GM23338 (cell line): ENCODE data around the gene COQ10B. TPM values are rescaled to one million over a fixed set of nuclear protein-coding genes. Genes with fewer than 3 reads are reported as not detected.
A peak's percentile ranks its signal among the peaks of the same experiment; 100 is the strongest.

Experiments used
- ATAC-seq: fragments of 200-7000 bp; cut with Tn5 transposase; 3 replicates; pipeline ENCODE4 v1.9.1; 2020
- DNase-seq: peaks from one replicate; pipeline ENCODE4 v3.0.0-alpha.2; 2015; ENCODE audit warnings: low spot score
- H2AFZ ChIP-seq: fragments of 200-600 bp; sonication (generic); 2 replicates; pipeline ENCODE4 v1.8.0; 2016; ENCODE audit warnings: antibody characterized with exemption, mild to moderate bottlenecking, moderate library complexity
- H3F3A ChIP-seq: fragments of 200-600 bp; sonication (generic); replicated peaks from 2 replicates; pipeline ENCODE4 v1.8.0; 2017; ENCODE audit warnings: antibody characterized with exemption, mixed run types, low read depth
- H3K27ac ChIP-seq: fragments of 200-600 bp; sonication (generic); 2 replicates; pipeline ENCODE4 v1.6.1; 2016; ENCODE audit warnings: low read depth
- H3K27me3 ChIP-seq: fragments of 200-600 bp; sonication (generic); 2 replicates; pipeline ENCODE4 v1.8.0; 2016; ENCODE audit warnings: mild to moderate bottlenecking, mixed run types, moderate library complexity; ENCODE audit not compliant: insufficient read depth
- H3K36me3 ChIP-seq: fragments of 200-600 bp; sonication (generic); 2 replicates; pipeline ENCODE4 v1.8.0; 2016; ENCODE audit warnings: mild to moderate bottlenecking; ENCODE audit not compliant: insufficient read depth
- H3K4me1 ChIP-seq: fragments of 200-600 bp; sonication (generic); 2 replicates; pipeline ENCODE4 v1.8.0; 2016; ENCODE audit warnings: mild to moderate bottlenecking, moderate library complexity; ENCODE audit not compliant: insufficient read depth
- H3K4me2 ChIP-seq: fragments of 200-600 bp; sonication (generic); 2 replicates; pipeline ENCODE4 v1.7.1; 2017; ENCODE audit warnings: mixed run types
- H3K4me3 ChIP-seq: fragments of 200-600 bp; sonication (generic); 2 replicates; pipeline ENCODE4 v1.6.1; 2016; ENCODE audit warnings: mixed run types
- H3K79me2 ChIP-seq: fragments of 200-600 bp; sonication (generic); replicated peaks from 2 replicates; pipeline ENCODE4 v1.8.0; 2017; ENCODE audit warnings: mild to moderate bottlenecking; ENCODE audit not compliant: insufficient read depth
- H3K9me2 ChIP-seq: fragments of 200-600 bp; sonication (generic); 2 replicates; pipeline ENCODE4 v1.8.0; 2017; ENCODE audit not compliant: insufficient read depth
- H4K20me1 ChIP-seq: fragments of 200-600 bp; sonication (generic); replicated peaks from 2 replicates; pipeline ENCODE4 v1.8.0; 2017; ENCODE audit warnings: mild to moderate bottlenecking; ENCODE audit not compliant: insufficient read depth
- H3K27ac Mint-ChIP-seq: 2 replicates; pipeline ENCODE4 v1.8.0; 2020; ENCODE audit warnings: inconsistent platforms, mild to moderate bottlenecking, moderate library complexity, mixed read lengths
- H3K27me3 Mint-ChIP-seq: 3 replicates; pipeline ENCODE4 v1.8.0; 2022; ENCODE audit warnings: low read depth, mild to moderate bottlenecking, moderate library complexity, mixed read lengths, inconsistent platforms; ENCODE audit not compliant: insufficient read depth, poor library complexity
- H3K36me3 Mint-ChIP-seq: 3 replicates; pipeline ENCODE4 v1.8.0; 2021; ENCODE audit warnings: low read depth, mild to moderate bottlenecking, inconsistent platforms, moderate library complexity, mixed read lengths
- H3K4me1 Mint-ChIP-seq: 3 replicates; pipeline ENCODE4 v1.8.0; 2020; ENCODE audit warnings: mild to moderate bottlenecking, inconsistent platforms, mixed read lengths
- H3K4me3 Mint-ChIP-seq: 3 replicates; pipeline ENCODE4 v1.8.0; 2021; ENCODE audit warnings: moderate library complexity, mild to moderate bottlenecking, inconsistent platforms, mixed read lengths
- H3K9me3 Mint-ChIP-seq: 3 replicates; pipeline ENCODE4 v1.8.0; 2020; ENCODE audit warnings: moderate library complexity, mild to moderate bottlenecking, inconsistent platforms, mixed read lengths
- CREB1 ChIP-seq: fragments of 250-450 bp; sonication (Bioruptor Pico); IDR thresholded peaks from 2 replicates; pipeline ENCODE4 v1.5.0; 2020; ENCODE audit warnings: low read depth, mild to moderate bottlenecking, moderate library complexity
- EZH2phosphoT487 ChIP-seq: fragments of 200-600 bp; sonication (generic); IDR thresholded peaks from one replicate; pipeline ENCODE4 v1.8.1; 2018; ENCODE audit warnings: antibody characterized with exemption; ENCODE audit not compliant: unreplicated experiment
- JUNB ChIP-seq: IDR thresholded peaks from one replicate; pipeline ENCODE4 v1.6.1; 2016; ENCODE audit warnings: antibody characterized with exemption; ENCODE audit not compliant: unreplicated experiment
- NANOG ChIP-seq: IDR thresholded peaks from 2 replicates; pipeline ENCODE4 v1.6.1; 2016; ENCODE audit warnings: antibody characterized with exemption, borderline replicate concordance
- POLR2AphosphoS5 ChIP-seq: IDR thresholded peaks from 2 replicates; pipeline ENCODE4 v1.6.1; 2016; ENCODE audit warnings: antibody characterized with exemption, low read depth
- STAT1 ChIP-seq: IDR thresholded peaks from one replicate; pipeline ENCODE4 v1.6.1; 2016; ENCODE audit warnings: antibody characterized with exemption; ENCODE audit not compliant: unreplicated experiment
- ZNF114 ChIP-seq: fragments of 250-450 bp; sonication (Bioruptor Pico); IDR thresholded peaks from 2 replicates; pipeline ENCODE4 v1.5.0; 2020; ENCODE audit warnings: mild to moderate bottlenecking, moderate library complexity
- ZNF331 ChIP-seq: fragments of 250-450 bp; sonication (Bioruptor Pico); IDR thresholded peaks from 2 replicates; pipeline ENCODE4 v1.5.0; 2020; ENCODE audit warnings: low read depth, mild to moderate bottlenecking, moderate library complexity
- polyA plus RNA-seq: library from polyadenylated mRNA; unstranded; fragments of >200 nt; fragmentation: Nextera tagmentation; extraction: Ambion mirVana; gene quantifications from 2 replicates; pipeline ENCODE4 v1.2.1, GENCODE V29; 2016
- total RNA-seq: library from RNA; depleted of rRNA; stranded (reverse); fragments of >200 nt; shearing (Covaris generic); gene quantifications from 2 replicates; pipeline ENCODE4 v1.2.3, GENCODE V29; 2014
- TF ChIP-seq, protein P1 (sequence below): IDR thresholded peaks from 2 replicates; pipeline ENCODE4 v1.6.1; 2016; ENCODE audit warnings: antibody characterized with exemption
- TF ChIP-seq, protein P2 (sequence below): IDR thresholded peaks from one replicate; pipeline ENCODE4 v1.6.1; 2018; ENCODE audit warnings: antibody characterized with exemption; ENCODE audit not compliant: unreplicated experiment
- TF ChIP-seq, protein P3 (sequence below): fragments of 250-450 bp; sonication (Bioruptor Pico); IDR thresholded peaks from 2 replicates; pipeline ENCODE4 v1.5.0; 2020; ENCODE audit warnings: mild to moderate bottlenecking, moderate library complexity

The COQ10B gene
- total and polyA plus RNA-seq, 2 experiments from 2014 or later, result 26.1 to 27.6 TPM

- peak; percentile 60 for ATAC-seq
- no peaks in the 10 kb centered on the region for H3K27me3 ChIP-seq
- peaks cover 25% of the 10 kb centered on the region for H3K4me1 ChIP-seq
- peaks cover 33% of the 10 kb centered on the region for H3K4me1 Mint-ChIP-seq
- H3K36me3 ChIP-seq, result 0 out of 2 replicates have a peak, but pooled peaks cover 9% of the 10 kb centered on the region
- peaks cover 10% of the 10 kb centered on the region for H3K27me3 Mint-ChIP-seq
- H3K79me2 ChIP-seq, result peaks cover 51% of the 10 kb centered on the region
- 0 out of 2 replicates have a peak overlapping the region, but pooled peaks have one; percentile 57 for H2AFZ ChIP-seq
- H4K20me1 ChIP-seq, result peaks cover 14% of the 10 kb centered on the region
- H3K27ac ChIP-seq, result peak overlapping the region; percentile 72; the same call in 1 of the 2 replicates
- peak overlapping the region; percentile 70 for H3K27ac Mint-ChIP-seq
- DNase-seq, result peak; percentile 68
- H3K4me2 ChIP-seq, result peak overlapping the region; percentile 93
- H3K9me2 ChIP-seq, result no peaks in the 10 kb centered on the region
- no peak for TF ChIP-seq STAT1
- TF ChIP-seq ZNF331 (CRISPR knock-in tag), result no peak
- no peak for TF ChIP-seq JUNB
- peak overlapping the region; percentile 86 for H3K4me3 ChIP-seq
- H3K9me3 Mint-ChIP-seq, result no peaks in the 10 kb centered on the region; the same call in 1 of the 3 replicates
- peaks cover 13% of the 10 kb centered on the region; the same call in 1 of the 2 replicates for H3F3A ChIP-seq
- peak overlapping the region; percentile 96 for H3K4me3 Mint-ChIP-seq
- peaks cover 21% of the 10 kb centered on the region for H3K36me3 Mint-ChIP-seq
Observed at GRCh38 chr2:197516393-197516761, 63.0 kb downstream of the COQ10B start.

GRCh38 chr2:197517150-197517549 is 63.8 kb downstream of the COQ10B start:
- Histone ChIP-seq H2AFZ (no peak overlapping the region), H3K79me2 (peaks cover 59% of the 10 kb centered on the region), H4K20me1 (peaks cover 14% of the 10 kb centered on the region), H3K4me3 (peak overlapping the region; percentile 86), H3K4me1 (peaks cover 25% of the 10 kb centered on the region), H3K27ac (no peak overlapping the region), H3K9me2 (no peaks in the 10 kb centered on the region), H3K27me3 (no peaks in the 10 kb centered on the region), H3K36me3 (0 out of 2 replicates have a peak, but pooled peaks cover 9% of the 10 kb centered on the region), H3K4me2 (peak overlapping the region; percentile 93), H3F3A (peaks cover 13% of the 10 kb centered on the region; the same call in 1 of the 2 replicates)
- H3K36me3 Mint-ChIP-seq, result peaks cover 27% of the 10 kb centered on the region
- H3K4me1 Mint-ChIP-seq, result peaks cover 37% of the 10 kb centered on the region
- H3K4me3 Mint-ChIP-seq, result peak overlapping the region; percentile 96
- DNase-seq (no peak), ATAC-seq (no peak)
- H3K9me3 Mint-ChIP-seq, result peaks cover 3% of the 10 kb centered on the region; the same call in 2 of the 3 replicates
- peaks cover 9% of the 10 kb centered on the region for H3K27me3 Mint-ChIP-seq
- no peak overlapping the region for H3K27ac Mint-ChIP-seq
- TF ChIP-seq, protein P1, sequence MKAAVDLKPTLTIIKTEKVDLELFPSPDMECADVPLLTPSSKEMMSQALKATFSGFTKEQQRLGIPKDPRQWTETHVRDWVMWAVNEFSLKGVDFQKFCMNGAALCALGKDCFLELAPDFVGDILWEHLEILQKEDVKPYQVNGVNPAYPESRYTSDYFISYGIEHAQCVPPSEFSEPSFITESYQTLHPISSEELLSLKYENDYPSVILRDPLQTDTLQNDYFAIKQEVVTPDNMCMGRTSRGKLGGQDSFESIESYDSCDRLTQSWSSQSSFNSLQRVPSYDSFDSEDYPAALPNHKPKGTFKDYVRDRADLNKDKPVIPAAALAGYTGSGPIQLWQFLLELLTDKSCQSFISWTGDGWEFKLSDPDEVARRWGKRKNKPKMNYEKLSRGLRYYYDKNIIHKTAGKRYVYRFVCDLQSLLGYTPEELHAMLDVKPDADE, result no peak
- TF ChIP-seq STAT1, result no peak
- TF ChIP-seq EZH2phosphoT487, result no peak
- TF ChIP-seq CREB1 (CRISPR knock-in tag), result no peak
- TF ChIP-seq ZNF331 (CRISPR knock-in tag), result no peak
- TF ChIP-seq, protein P2, sequence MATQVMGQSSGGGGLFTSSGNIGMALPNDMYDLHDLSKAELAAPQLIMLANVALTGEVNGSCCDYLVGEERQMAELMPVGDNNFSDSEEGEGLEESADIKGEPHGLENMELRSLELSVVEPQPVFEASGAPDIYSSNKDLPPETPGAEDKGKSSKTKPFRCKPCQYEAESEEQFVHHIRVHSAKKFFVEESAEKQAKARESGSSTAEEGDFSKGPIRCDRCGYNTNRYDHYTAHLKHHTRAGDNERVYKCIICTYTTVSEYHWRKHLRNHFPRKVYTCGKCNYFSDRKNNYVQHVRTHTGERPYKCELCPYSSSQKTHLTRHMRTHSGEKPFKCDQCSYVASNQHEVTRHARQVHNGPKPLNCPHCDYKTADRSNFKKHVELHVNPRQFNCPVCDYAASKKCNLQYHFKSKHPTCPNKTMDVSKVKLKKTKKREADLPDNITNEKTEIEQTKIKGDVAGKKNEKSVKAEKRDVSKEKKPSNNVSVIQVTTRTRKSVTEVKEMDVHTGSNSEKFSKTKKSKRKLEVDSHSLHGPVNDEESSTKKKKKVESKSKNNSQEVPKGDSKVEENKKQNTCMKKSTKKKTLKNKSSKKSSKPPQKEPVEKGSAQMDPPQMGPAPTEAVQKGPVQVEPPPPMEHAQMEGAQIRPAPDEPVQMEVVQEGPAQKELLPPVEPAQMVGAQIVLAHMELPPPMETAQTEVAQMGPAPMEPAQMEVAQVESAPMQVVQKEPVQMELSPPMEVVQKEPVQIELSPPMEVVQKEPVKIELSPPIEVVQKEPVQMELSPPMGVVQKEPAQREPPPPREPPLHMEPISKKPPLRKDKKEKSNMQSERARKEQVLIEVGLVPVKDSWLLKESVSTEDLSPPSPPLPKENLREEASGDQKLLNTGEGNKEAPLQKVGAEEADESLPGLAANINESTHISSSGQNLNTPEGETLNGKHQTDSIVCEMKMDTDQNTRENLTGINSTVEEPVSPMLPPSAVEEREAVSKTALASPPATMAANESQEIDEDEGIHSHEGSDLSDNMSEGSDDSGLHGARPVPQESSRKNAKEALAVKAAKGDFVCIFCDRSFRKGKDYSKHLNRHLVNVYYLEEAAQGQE, result no peak
- no peak for TF ChIP-seq POLR2AphosphoS5
- no peak for TF ChIP-seq NANOG
- TF ChIP-seq, protein P3, sequence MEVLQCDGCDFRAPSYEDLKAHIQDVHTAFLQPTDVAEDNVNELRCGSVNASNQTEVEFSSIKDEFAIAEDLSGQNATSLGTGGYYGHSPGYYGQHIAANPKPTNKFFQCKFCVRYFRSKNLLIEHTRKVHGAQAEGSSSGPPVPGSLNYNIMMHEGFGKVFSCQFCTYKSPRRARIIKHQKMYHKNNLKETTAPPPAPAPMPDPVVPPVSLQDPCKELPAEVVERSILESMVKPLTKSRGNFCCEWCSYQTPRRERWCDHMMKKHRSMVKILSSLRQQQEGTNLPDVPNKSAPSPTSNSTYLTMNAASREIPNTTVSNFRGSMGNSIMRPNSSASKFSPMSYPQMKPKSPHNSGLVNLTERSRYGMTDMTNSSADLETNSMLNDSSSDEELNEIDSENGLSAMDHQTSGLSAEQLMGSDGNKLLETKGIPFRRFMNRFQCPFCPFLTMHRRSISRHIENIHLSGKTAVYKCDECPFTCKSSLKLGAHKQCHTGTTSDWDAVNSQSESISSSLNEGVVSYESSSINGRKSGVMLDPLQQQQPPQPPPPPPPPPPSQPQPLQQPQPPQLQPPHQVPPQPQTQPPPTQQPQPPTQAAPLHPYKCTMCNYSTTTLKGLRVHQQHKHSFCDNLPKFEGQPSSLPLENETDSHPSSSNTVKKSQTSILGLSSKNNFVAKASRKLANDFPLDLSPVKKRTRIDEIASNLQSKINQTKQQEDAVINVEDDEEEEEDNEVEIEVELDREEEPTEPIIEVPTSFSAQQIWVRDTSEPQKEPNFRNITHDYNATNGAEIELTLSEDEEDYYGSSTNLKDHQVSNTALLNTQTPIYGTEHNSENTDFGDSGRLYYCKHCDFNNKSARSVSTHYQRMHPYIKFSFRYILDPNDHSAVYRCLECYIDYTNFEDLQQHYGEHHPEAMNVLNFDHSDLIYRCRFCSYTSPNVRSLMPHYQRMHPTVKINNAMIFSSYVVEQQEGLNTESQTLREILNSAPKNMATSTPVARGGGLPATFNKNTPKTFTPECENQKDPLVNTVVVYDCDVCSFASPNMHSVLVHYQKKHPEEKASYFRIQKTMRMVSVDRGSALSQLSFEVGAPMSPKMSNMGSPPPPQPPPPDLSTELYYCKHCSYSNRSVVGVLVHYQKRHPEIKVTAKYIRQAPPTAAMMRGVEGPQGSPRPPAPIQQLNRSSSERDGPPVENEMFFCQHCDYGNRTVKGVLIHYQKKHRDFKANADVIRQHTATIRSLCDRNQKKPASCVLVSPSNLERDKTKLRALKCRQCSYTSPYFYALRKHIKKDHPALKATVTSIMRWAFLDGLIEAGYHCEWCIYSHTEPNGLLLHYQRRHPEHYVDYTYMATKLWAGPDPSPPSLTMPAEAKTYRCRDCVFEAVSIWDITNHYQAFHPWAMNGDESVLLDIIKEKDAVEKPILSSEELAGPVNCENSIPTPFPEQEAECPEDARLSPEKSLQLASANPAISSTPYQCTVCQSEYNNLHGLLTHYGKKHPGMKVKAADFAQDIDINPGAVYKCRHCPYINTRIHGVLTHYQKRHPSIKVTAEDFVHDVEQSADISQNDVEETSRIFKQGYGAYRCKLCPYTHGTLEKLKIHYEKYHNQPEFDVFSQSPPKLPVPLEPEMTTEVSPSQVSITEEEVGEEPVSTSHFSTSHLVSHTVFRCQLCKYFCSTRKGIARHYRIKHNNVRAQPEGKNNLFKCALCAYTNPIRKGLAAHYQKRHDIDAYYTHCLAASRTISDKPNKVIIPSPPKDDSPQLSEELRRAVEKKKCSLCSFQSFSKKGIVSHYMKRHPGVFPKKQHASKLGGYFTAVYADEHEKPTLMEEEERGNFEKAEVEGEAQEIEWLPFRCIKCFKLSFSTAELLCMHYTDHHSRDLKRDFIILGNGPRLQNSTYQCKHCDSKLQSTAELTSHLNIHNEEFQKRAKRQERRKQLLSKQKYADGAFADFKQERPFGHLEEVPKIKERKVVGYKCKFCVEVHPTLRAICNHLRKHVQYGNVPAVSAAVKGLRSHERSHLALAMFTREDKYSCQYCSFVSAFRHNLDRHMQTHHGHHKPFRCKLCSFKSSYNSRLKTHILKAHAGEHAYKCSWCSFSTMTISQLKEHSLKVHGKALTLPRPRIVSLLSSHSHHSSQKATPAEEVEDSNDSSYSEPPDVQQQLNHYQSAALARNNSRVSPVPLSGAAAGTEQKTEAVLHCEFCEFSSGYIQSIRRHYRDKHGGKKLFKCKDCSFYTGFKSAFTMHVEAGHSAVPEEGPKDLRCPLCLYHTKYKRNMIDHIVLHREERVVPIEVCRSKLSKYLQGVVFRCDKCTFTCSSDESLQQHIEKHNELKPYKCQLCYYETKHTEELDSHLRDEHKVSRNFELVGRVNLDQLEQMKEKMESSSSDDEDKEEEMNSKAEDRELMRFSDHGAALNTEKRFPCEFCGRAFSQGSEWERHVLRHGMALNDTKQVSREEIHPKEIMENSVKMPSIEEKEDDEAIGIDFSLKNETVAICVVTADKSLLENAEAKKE (CRISPR knock-in tag), result no peak
- TF ChIP-seq JUNB, result no peak
- TF ChIP-seq ZNF114 (CRISPR knock-in tag), result no peak
